Measurements from ENCODE around the gene NEURL3.
A peak's percentile ranks its signal among the peaks of the same experiment; 100 is the strongest.
"Not testable (repeated sequence)": the region's sequence is repeated elsewhere in the genome, so short reads cannot be mapped to it uniquely, and the experiment has no call there.

The NEURL3 gene

GRCh38 chr2:96464061-96464460 is 41.1 kb downstream of the NEURL3 start:
- TF ChIP-seq GABPA (IDR thresholded peaks at IDR 0.05; ENCODE audit: low read depth) (no peak), POLR2AphosphoS5 (IDR thresholded peaks at IDR 0.05; ENCODE audit: low read depth) (no peak), SPI1 (IDR thresholded peaks at IDR 0.05; ENCODE audit: borderline replicate concordance, low read depth) (no peak), REST (IDR thresholded peaks at IDR 0.05; ENCODE audit: insufficient replicate concordance, low read depth) (no peak), CTCF (IDR thresholded peaks at IDR 0.05; ENCODE audit: insufficient read depth, low read length) (no peak)
- Histone ChIP-seq H3K27ac (replicated peaks) (no peak overlapping the region), H3K4me3 (replicated peaks; ENCODE audit: insufficient read depth, low read length) (no peak overlapping the region), H3K27me3 (ENCODE audit: insufficient read depth, poor library complexity, severe bottlenecking) (no peaks in the 10 kb centered on the region)
- DNase-seq (ENCODE audit: low read depth in 1 of 2, low spot score in 1 of 2): no peak

GRCh38 chr2:96463119-96463518 is 42.0 kb downstream of the NEURL3 start:
- no peak for DNase-seq (ENCODE audit: low read depth in 1 of 2, low spot score in 1 of 2)
- TF ChIP-seq POLR2AphosphoS5 (IDR thresholded peaks at IDR 0.05; ENCODE audit: low read depth): no peak
- TF ChIP-seq CTCF (IDR thresholded peaks at IDR 0.05; ENCODE audit: insufficient read depth, low read length): no peak
- peak; percentile 84 for TF ChIP-seq SPI1 (IDR thresholded peaks at IDR 0.05; ENCODE audit: borderline replicate concordance, low read depth)
- TF ChIP-seq REST (IDR thresholded peaks at IDR 0.05; ENCODE audit: insufficient replicate concordance, low read depth): peak; percentile 79
- no peak for TF ChIP-seq GABPA (IDR thresholded peaks at IDR 0.05; ENCODE audit: low read depth)
- Histone ChIP-seq H3K27ac (replicated peaks) (no peak overlapping the region), H3K27me3 (ENCODE audit: insufficient read depth, poor library complexity, severe bottlenecking) (no peaks in the 10 kb centered on the region), H3K4me3 (replicated peaks; ENCODE audit: insufficient read depth, low read length) (no peak overlapping the region)

- not testable (repeated sequence) for H3K4me3 ChIP-seq (replicated peaks; ENCODE audit: insufficient read depth, low read length); H3K27me3 ChIP-seq (ENCODE audit: insufficient read depth, poor library complexity, severe bottlenecking); H3K27ac ChIP-seq (replicated peaks); DNase-seq (ENCODE audit: low read depth in 1 of 2, low spot score in 1 of 2)
Measured at GRCh38 chr2:96461616-96462015, 43.5 kb downstream of the NEURL3 start.

GRCh38 chr2:96452053-96452452 is 53.1 kb downstream of the NEURL3 start:
- no peaks in the 10 kb centered on the region for H3K27me3 ChIP-seq (ENCODE audit: insufficient read depth, poor library complexity, severe bottlenecking)
- no peak overlapping the region for H3K4me3 ChIP-seq (replicated peaks; ENCODE audit: insufficient read depth, low read length)
- no peak for DNase-seq (ENCODE audit: low read depth in 1 of 2, low spot score in 1 of 2)
- TF ChIP-seq SPI1 (IDR thresholded peaks at IDR 0.05; ENCODE audit: borderline replicate concordance, low read depth): no peak
- no peak for TF ChIP-seq GABPA (IDR thresholded peaks at IDR 0.05; ENCODE audit: low read depth)
- no peak for TF ChIP-seq CTCF (IDR thresholded peaks at IDR 0.05; ENCODE audit: insufficient read depth, low read length)
- no peak for TF ChIP-seq REST (IDR thresholded peaks at IDR 0.05; ENCODE audit: insufficient replicate concordance, low read depth)
- TF ChIP-seq POLR2AphosphoS5 (IDR thresholded peaks at IDR 0.05; ENCODE audit: low read depth): no peak
- no peak overlapping the region for H3K27ac ChIP-seq (replicated peaks)

All from HL-60 (cell line).